GM18511 (cell line): ENCODE results near the gene F2RL1.
"Not testable (repeated sequence)": the region's sequence is repeated elsewhere in the genome, so short reads cannot be mapped to it uniquely, and the experiment has no call there.

Source experiments
- ATAC-seq: cut with Tn5 transposase; IDR thresholded peaks from one replicate; pipeline ENCODE4 v1.9.1; 2021; ENCODE audit warnings: mild to moderate bottlenecking, moderate library complexity; ENCODE audit not compliant: unreplicated experiment

Gene F2RL1

GRCh38 chr5:76818844-76819831, at the start of gene F2RL1:
Gene F2RL1 (plus strand): TSS chr5:76819030. CDS start chr5:76819183, 153 bp downstream.
- no peak for ATAC-seq

GRCh38 chr5:76771041-76771440, 47.8 kb upstream of the F2RL1 start:
- not testable (repeated sequence) for ATAC-seq

- ATAC-seq = no peak
These were observed 47.0 kb upstream of the F2RL1 start for GRCh38 chr5:76771705-76772405.

- no peak for ATAC-seq
These were observed 42.9 kb upstream of the F2RL1 start for GRCh38 chr5:76775921-76776320.

- no peak for ATAC-seq
These were observed 42.4 kb upstream of the F2RL1 start for GRCh38 chr5:76776391-76776790.

GRCh38 chr5:76780616-76781015, 38.2 kb upstream of the F2RL1 start:
- not testable (repeated sequence) for ATAC-seq

- no peak for ATAC-seq
These were observed 37.1 kb upstream of the F2RL1 start for GRCh38 chr5:76781775-76782174.

GRCh38 chr5:76782444-76782843, 36.4 kb upstream of the F2RL1 start:
- ATAC-seq = no peak

GRCh38 chr5:76787237-76787636, 31.6 kb upstream of the F2RL1 start:
- ATAC-seq = no peak

GRCh38 chr5:76788362-76788761, 30.5 kb upstream of the F2RL1 start:
- ATAC-seq = no peak

- not testable (repeated sequence) for ATAC-seq
These were observed 29.6 kb upstream of the F2RL1 start for GRCh38 chr5:76789275-76789674.

GRCh38 chr5:76789991-76790581, 28.7 kb upstream of the F2RL1 start:
- ATAC-seq = no peak

- no peak for ATAC-seq
These were observed 28.1 kb upstream of the F2RL1 start for GRCh38 chr5:76790632-76791290.

GRCh38 chr5:76791461-76791860, 27.4 kb upstream of the F2RL1 start:
- no peak for ATAC-seq

- ATAC-seq = no peak
These were observed 24.0 kb upstream of the F2RL1 start for GRCh38 chr5:76794871-76795270.

- ATAC-seq = no peak
These were observed 19.2 kb upstream of the F2RL1 start for GRCh38 chr5:76799588-76799987.

- ATAC-seq = no peak
These were observed 18.3 kb upstream of the F2RL1 start for GRCh38 chr5:76800579-76800978.

- no peak for ATAC-seq
These were observed 17.5 kb upstream of the F2RL1 start for GRCh38 chr5:76801159-76801802.

- ATAC-seq = no peak
These were observed 17.0 kb upstream of the F2RL1 start for GRCh38 chr5:76801803-76802195.

GRCh38 chr5:76804266-76804665, 14.6 kb upstream of the F2RL1 start:
- ATAC-seq = no peak
